Astrocyte (in vitro differentiated cells and primary cell): ENCODE results near the gene FAM177B. TPM values are rescaled to one million over a fixed set of nuclear protein-coding genes. Genes with fewer than 3 reads are reported as not detected.
"Not testable (repeated sequence)": the region's sequence is repeated elsewhere in the genome, so short reads cannot be mapped to it uniquely, and the experiment has no call there.

Experiments
- DNase-seq: peaks from one replicate; pipeline ENCODE4 v3.0.0-alpha.2; 2010; ENCODE audit warnings: low read depth
- FAIRE-seq: peaks from 2 replicates; lab custom pipeline; 2011; peaks lifted over from hg19 to GRCh38; lab: Jason Lieb, UNC
- H2AFZ ChIP-seq: 2 replicates; pipeline ENCODE4 v1.6.0; 2012; ENCODE audit warnings: low read depth, low read length, inconsistent platforms
- H3K27ac ChIP-seq: 2 replicates; pipeline ENCODE4 v1.5.1; 2011; ENCODE audit warnings: low read depth, low read length, inconsistent platforms
- H3K27me3 ChIP-seq: 2 replicates; pipeline ENCODE4 v1.6.0; 2011; ENCODE audit warnings: low read length, inconsistent platforms; ENCODE audit not compliant: insufficient read depth
- H3K36me3 ChIP-seq: 2 replicates; pipeline ENCODE4 v1.5.1; 2011; ENCODE audit warnings: low read length, inconsistent platforms; ENCODE audit not compliant: insufficient read depth
- H3K4me1 ChIP-seq: 2 replicates; pipeline ENCODE4 v1.5.1; 2011; ENCODE audit warnings: low read length, inconsistent platforms; ENCODE audit not compliant: insufficient read depth
- H3K4me2 ChIP-seq: 2 replicates; pipeline ENCODE4 v1.6.0; 2012; ENCODE audit warnings: low read length, inconsistent platforms
- H3K4me3 ChIP-seq: 2 replicates; pipeline ENCODE4 v1.5.1; 2011; ENCODE audit warnings: low read depth, mild to moderate bottlenecking, low read length, inconsistent platforms; ENCODE audit not compliant: insufficient read depth
- H3K79me2 ChIP-seq: 2 replicates; pipeline ENCODE4 v1.6.0; 2012; ENCODE audit warnings: mild to moderate bottlenecking, low read length, inconsistent platforms; ENCODE audit not compliant: insufficient read depth
- H3K9ac ChIP-seq: 2 replicates; pipeline ENCODE4 v1.6.0; 2012; ENCODE audit warnings: mild to moderate bottlenecking, low read length, inconsistent platforms
- H3K9me3 ChIP-seq: 2 replicates; pipeline ENCODE4 v1.5.1; 2012; ENCODE audit warnings: low read depth, mild to moderate bottlenecking, low read length, inconsistent platforms; ENCODE audit not compliant: insufficient read depth
- H4K20me1 ChIP-seq: 2 replicates; pipeline ENCODE4 v1.6.0; 2012; ENCODE audit warnings: low read length, inconsistent platforms; ENCODE audit not compliant: insufficient read depth
- H3K27ac Mint-ChIP-seq: one replicate; pipeline ENCODE4 v1.8.0; 2021; ENCODE audit warnings: mild to moderate bottlenecking, mixed read lengths; ENCODE audit not compliant: unreplicated experiment
- H3K27me3 Mint-ChIP-seq: one replicate; pipeline ENCODE4 v1.8.0; 2021; ENCODE audit warnings: low read depth, mixed read lengths; ENCODE audit not compliant: unreplicated experiment
- H3K36me3 Mint-ChIP-seq: one replicate; pipeline ENCODE4 v1.8.0; 2021; ENCODE audit warnings: low read depth, mixed read lengths; ENCODE audit not compliant: unreplicated experiment
- H3K4me1 Mint-ChIP-seq: one replicate; pipeline ENCODE4 v1.8.0; 2021; ENCODE audit warnings: low read depth, mixed read lengths; ENCODE audit not compliant: unreplicated experiment
- H3K4me3 Mint-ChIP-seq: one replicate; pipeline ENCODE4 v1.8.0; 2021; ENCODE audit warnings: mild to moderate bottlenecking, moderate library complexity, mixed read lengths; ENCODE audit not compliant: unreplicated experiment
- H3K9me3 Mint-ChIP-seq: one replicate; pipeline ENCODE4 v1.8.0; 2021; ENCODE audit warnings: mild to moderate bottlenecking, mixed read lengths; ENCODE audit not compliant: unreplicated experiment
- EZH2 ChIP-seq: IDR thresholded peaks from 2 replicates; pipeline ENCODE4 v1.6.1; 2012; ENCODE audit warnings: mild to moderate bottlenecking, low read length, inconsistent platforms; ENCODE audit not compliant: insufficient read depth
- total RNA-seq: library from RNA; stranded (reverse); gene quantifications from 2 replicates; pipeline ENCODE4 v1.2.1, GENCODE V29; 2021
- TF ChIP-seq, protein P1 (sequence below): IDR thresholded peaks from 2 replicates; pipeline ENCODE4 v1.5.1; 2011; ENCODE audit warnings: low read depth, mild to moderate bottlenecking, inconsistent platforms, low read length, moderate library complexity; ENCODE audit not compliant: insufficient read depth

Gene FAM177B
- total RNA-seq, 1 donor from 2014 or later = not detected

DNA sequence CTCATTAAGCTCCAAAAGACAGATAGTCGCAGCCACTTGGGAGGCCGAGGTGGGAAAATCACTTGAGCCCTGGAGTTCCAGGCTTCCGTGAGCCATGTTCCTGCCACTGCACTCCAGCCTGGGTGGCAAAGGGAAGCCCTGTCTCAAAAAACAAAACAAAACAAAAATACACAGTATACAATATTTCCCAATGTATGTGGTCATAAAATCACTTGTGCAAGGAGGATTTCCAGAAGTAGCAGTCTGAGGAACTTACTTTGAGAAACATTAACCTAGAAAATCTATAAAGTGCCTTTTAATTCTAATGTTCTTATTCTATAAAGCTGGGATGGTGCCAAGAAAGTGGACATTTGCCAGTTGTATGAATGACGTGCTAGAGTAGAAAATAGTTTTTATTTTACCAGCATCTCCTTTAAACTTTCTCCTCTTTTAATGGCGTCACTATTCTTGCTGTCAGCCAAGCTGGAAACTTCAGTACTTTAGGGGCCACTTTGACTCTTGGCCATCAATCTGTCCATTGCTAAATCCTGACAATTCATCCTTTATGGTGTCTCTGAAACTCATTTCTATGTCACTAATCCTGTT lies 22.5 kb downstream of the FAM177B start:
- no peaks in the 10 kb centered on the region for H3K27me3 ChIP-seq
- no peak overlapping the region for H3K4me2 ChIP-seq
- H3K79me2 ChIP-seq = no peaks in the 10 kb centered on the region
- Mint-ChIP-seq H3K27me3 (peaks cover 7% of the 10 kb centered on the region), H3K27ac (no peak overlapping the region), H3K36me3 (no peaks in the 10 kb centered on the region), H3K4me3 (no peak overlapping the region), H3K9me3 (no peaks in the 10 kb centered on the region), H3K4me1 (no peaks in the 10 kb centered on the region)
- DNase-seq = no peak
- H3K9ac ChIP-seq = no peak overlapping the region
- H3K9me3 ChIP-seq = no peaks in the 10 kb centered on the region
- no peaks in the 10 kb centered on the region for H3K36me3 ChIP-seq
- H4K20me1 ChIP-seq = no peaks in the 10 kb centered on the region
- TF ChIP-seq EZH2 = no peak
- TF ChIP-seq, protein P1, sequence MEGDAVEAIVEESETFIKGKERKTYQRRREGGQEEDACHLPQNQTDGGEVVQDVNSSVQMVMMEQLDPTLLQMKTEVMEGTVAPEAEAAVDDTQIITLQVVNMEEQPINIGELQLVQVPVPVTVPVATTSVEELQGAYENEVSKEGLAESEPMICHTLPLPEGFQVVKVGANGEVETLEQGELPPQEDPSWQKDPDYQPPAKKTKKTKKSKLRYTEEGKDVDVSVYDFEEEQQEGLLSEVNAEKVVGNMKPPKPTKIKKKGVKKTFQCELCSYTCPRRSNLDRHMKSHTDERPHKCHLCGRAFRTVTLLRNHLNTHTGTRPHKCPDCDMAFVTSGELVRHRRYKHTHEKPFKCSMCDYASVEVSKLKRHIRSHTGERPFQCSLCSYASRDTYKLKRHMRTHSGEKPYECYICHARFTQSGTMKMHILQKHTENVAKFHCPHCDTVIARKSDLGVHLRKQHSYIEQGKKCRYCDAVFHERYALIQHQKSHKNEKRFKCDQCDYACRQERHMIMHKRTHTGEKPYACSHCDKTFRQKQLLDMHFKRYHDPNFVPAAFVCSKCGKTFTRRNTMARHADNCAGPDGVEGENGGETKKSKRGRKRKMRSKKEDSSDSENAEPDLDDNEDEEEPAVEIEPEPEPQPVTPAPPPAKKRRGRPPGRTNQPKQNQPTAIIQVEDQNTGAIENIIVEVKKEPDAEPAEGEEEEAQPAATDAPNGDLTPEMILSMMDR = no peak
- peaks cover 3% of the 10 kb centered on the region for H3K4me1 ChIP-seq
- no peak overlapping the region for H3K27ac ChIP-seq
- H2AFZ ChIP-seq = no peak overlapping the region
- FAIRE-seq = no peak
- no peak overlapping the region for H3K4me3 ChIP-seq

DNA sequence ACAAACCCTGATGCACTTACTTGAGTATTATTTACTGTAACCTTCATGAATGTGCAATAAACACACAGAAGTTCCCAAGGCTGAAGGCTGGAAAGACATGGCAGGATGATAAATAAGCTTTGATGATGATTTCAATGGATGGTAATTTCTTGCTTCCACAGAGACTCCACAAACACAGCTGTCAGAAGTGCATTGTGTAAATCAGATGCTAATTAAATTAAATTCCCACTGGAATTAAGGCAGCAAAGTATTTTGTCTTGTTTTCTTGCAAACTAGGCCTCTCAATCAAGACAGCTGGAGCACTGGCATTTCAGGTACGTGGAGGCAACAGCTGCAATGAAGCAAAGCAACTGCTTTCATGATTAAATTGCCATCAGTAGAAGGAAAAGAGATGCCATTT lies 24.1 kb downstream of the FAM177B start:
- no peak overlapping the region for H3K4me3 ChIP-seq
- no peak for FAIRE-seq
- Mint-ChIP-seq H3K36me3 (no peaks in the 10 kb centered on the region), H3K4me3 (no peak overlapping the region), H3K9me3 (no peaks in the 10 kb centered on the region), H3K27ac (no peak overlapping the region), H3K27me3 (peaks cover 4% of the 10 kb centered on the region), H3K4me1 (no peaks in the 10 kb centered on the region)
- no peaks in the 10 kb centered on the region for H3K27me3 ChIP-seq
- H3K36me3 ChIP-seq = no peaks in the 10 kb centered on the region
- H3K9me3 ChIP-seq = no peaks in the 10 kb centered on the region
- H3K9ac ChIP-seq = no peak overlapping the region
- TF ChIP-seq EZH2 = no peak
- TF ChIP-seq, protein P1 = no peak
- H4K20me1 ChIP-seq = no peaks in the 10 kb centered on the region
- no peak overlapping the region for H3K27ac ChIP-seq
- no peaks in the 10 kb centered on the region for H3K4me1 ChIP-seq
- no peak for DNase-seq
- H3K79me2 ChIP-seq = no peaks in the 10 kb centered on the region
- H3K4me2 ChIP-seq = no peak overlapping the region
- H2AFZ ChIP-seq = no peak overlapping the region

DNA sequence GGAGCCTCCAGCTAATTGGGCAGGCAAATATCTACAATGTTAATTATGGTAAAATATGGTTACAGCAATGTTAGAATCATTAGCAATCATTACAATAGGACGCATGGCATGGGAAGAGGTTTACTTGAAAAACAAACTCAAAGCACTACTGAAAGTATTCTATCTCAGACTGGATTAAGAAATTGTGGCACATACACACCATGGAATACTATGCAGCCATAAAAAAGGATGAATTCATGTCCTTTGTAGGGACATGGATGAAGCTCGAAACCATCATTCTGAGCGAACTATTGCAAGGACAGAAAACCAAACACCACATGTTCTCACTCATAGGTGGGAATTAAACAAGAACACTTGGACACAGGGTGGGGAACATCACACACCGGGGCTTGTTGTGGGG lies 25.2 kb downstream of the FAM177B start:
- FAIRE-seq, H3K27me3 Mint-ChIP-seq: not testable (repeated sequence)

More for the DNA sequence above, 25.2 kb downstream of the FAM177B start:
- not testable (repeated sequence) for H3K27ac Mint-ChIP-seq, DNase-seq, H3K9ac ChIP-seq, H2AFZ ChIP-seq, H3K4me1 Mint-ChIP-seq, H3K4me2 ChIP-seq, H3K79me2 ChIP-seq, H4K20me1 ChIP-seq, H3K9me3 Mint-ChIP-seq, H3K27me3 ChIP-seq, H3K4me3 Mint-ChIP-seq, H3K4me3 ChIP-seq, H3K9me3 ChIP-seq, H3K36me3 Mint-ChIP-seq, H3K36me3 ChIP-seq, H3K4me1 ChIP-seq, H3K27ac ChIP-seq
